CD14-positive monocyte (primary cell): ENCODE measurements around the gene CCBE1. TPM values are rescaled to one million over a fixed set of nuclear protein-coding genes. Genes with fewer than 3 reads are reported as not detected.

Source experiments
- DNase-seq, 3 donors: peaks; one replicate each; pipeline ENCODE4 v3.0.0-alpha.2; 2011 to 2022
- H2AFZ ChIP-seq: 2 replicates; pipeline ENCODE4 v1.6.0; 2012; ENCODE audit warnings: mild to moderate bottlenecking, low read depth, low read length, inconsistent platforms; ENCODE audit not compliant: insufficient read depth, poor library complexity, severe bottlenecking
- H3K27ac ChIP-seq, 2 donors: 1 replicate in 1 of 2; 2 replicates in 1 of 2; pipeline ENCODE4 v1.5.1; 2012 to 2013; ENCODE audit warnings: low read length in 2 of 2, control low read depth in 1 of 2, inconsistent platforms in 1 of 2, low read depth in 1 of 2, mild to moderate bottlenecking in 1 of 2
- H3K27me3 ChIP-seq, 2 donors: one replicate each; pipeline versions ENCODE4 v1.6.0 to v1.6.1; 2011 to 2013; ENCODE audit warnings: low read length in 2 of 2; ENCODE audit not compliant: control insufficient read depth in 2 of 2, insufficient read depth in 2 of 2
- H3K36me3 ChIP-seq, 2 donors: replicated peaks in 1 of 2; 1 replicate in 1 of 2; 2 replicates in 1 of 2; pipeline versions ENCODE4 v1.5.1 to v1.6.1; 2012 to 2013; ENCODE audit warnings: low read length in 2 of 2, control low read depth in 1 of 2, inconsistent platforms in 1 of 2, mild to moderate bottlenecking in 1 of 2; ENCODE audit not compliant: insufficient read depth in 2 of 2, control insufficient read depth in 1 of 2
- H3K4me1 ChIP-seq, 2 donors: 1 replicate in 1 of 2; 2 replicates in 1 of 2; pipeline versions ENCODE4 v1.5.1 to v1.6.1; 2012 to 2013; ENCODE audit warnings: low read length in 2 of 2, control low read depth in 1 of 2, inconsistent platforms in 1 of 2, mild to moderate bottlenecking in 1 of 2, moderate library complexity in 1 of 2; ENCODE audit not compliant: insufficient read depth in 2 of 2, control insufficient read depth in 1 of 2
- H3K4me2 ChIP-seq: replicated peaks from 2 replicates; pipeline ENCODE3; 2012; ENCODE audit warnings: low read length, moderate library complexity, mild to moderate bottlenecking; ENCODE audit not compliant: poor library complexity, severe bottlenecking; ENCODE audit errors: extremely low read depth
- H3K4me3 ChIP-seq, 3 experiments: fragments of 200-600 bp in 1 of 3; sonication (generic) in 1 of 3; replicated peaks in 1 of 3; 1 replicate in 2 of 3; 2 replicates in 1 of 3; pipeline ENCODE4 v1.5.1; 2011 to 2013; ENCODE audit warnings: low read length in 3 of 3, mild to moderate bottlenecking in 3 of 3, control low read depth in 2 of 3, low read depth in 2 of 3, inconsistent platforms in 1 of 3, moderate library complexity in 1 of 3
- H3K79me2 ChIP-seq: 2 replicates; pipeline ENCODE4 v1.6.0; 2012; ENCODE audit warnings: mild to moderate bottlenecking, control low read depth, inconsistent platforms, low read length, moderate library complexity; ENCODE audit not compliant: insufficient read depth
- H3K9ac ChIP-seq: 2 replicates; pipeline ENCODE4 v1.6.0; 2017; ENCODE audit warnings: low read length, mild to moderate bottlenecking; ENCODE audit not compliant: insufficient read depth, poor library complexity, severe bottlenecking
- H3K9me3 ChIP-seq, 2 donors: replicated peaks in 1 of 2; 1 replicate in 1 of 2; 2 replicates in 1 of 2; pipeline versions ENCODE4 v1.5.1 to v1.6.1; 2012 to 2013; ENCODE audit warnings: low read length in 2 of 2, control low read depth in 1 of 2; ENCODE audit not compliant: control insufficient read depth in 1 of 2, insufficient read depth in 1 of 2
- H4K20me1 ChIP-seq: 2 replicates; pipeline ENCODE4 v1.6.0; 2012; ENCODE audit warnings: mild to moderate bottlenecking, low read length, control low read depth, moderate library complexity; ENCODE audit not compliant: insufficient read depth
- H3K27ac Mint-ChIP-seq, 7 donors: one replicate each; pipeline ENCODE4 v1.8.0; 2020; ENCODE audit warnings: mild to moderate bottlenecking in 7 of 7, mixed read lengths in 7 of 7, moderate library complexity in 6 of 7, inconsistent platforms in 2 of 7
- H3K27me3 Mint-ChIP-seq, 3 donors: one replicate each; pipeline ENCODE4 v1.8.0; 2021 to 2022; ENCODE audit warnings: low read depth in 3 of 3, mild to moderate bottlenecking in 3 of 3, mixed read lengths in 3 of 3, moderate library complexity in 3 of 3, inconsistent platforms in 1 of 3
- H3K36me3 Mint-ChIP-seq, 2 donors: one replicate each; pipeline ENCODE4 v1.8.0; 2020; ENCODE audit warnings: mixed read lengths in 2 of 2, inconsistent platforms in 1 of 2, mild to moderate bottlenecking in 1 of 2
- H3K4me1 Mint-ChIP-seq: one replicate; pipeline ENCODE4 v1.8.0; 2020; ENCODE audit warnings: mild to moderate bottlenecking, mixed read lengths
- H3K4me3 Mint-ChIP-seq, 2 donors: one replicate each; pipeline ENCODE4 v1.8.0; 2020; ENCODE audit warnings: mild to moderate bottlenecking in 2 of 2, mixed read lengths in 2 of 2, moderate library complexity in 1 of 2
- H3K9me3 Mint-ChIP-seq, 7 donors: one replicate each; pipeline ENCODE4 v1.8.0; 2020 to 2022; ENCODE audit warnings: mixed read lengths in 7 of 7, mild to moderate bottlenecking in 6 of 7, moderate library complexity in 6 of 7, inconsistent platforms in 2 of 7
- WGBS: methylation state at CpG from one replicate; pipeline ENCODE4 v1.1.5; 2013; ENCODE audit warnings: missing lambda C conversion rate; ENCODE audit not compliant: insufficient coverage; 5-methylcytosine and 5-hydroxymethylcytosine counted together
- intact Hi-C, 2 donors: fragments of 100-400 bp; cut with micrococcal nuclease; formaldehyde crosslinking; loops; one replicate each; pipeline versions ENCODE4 v1.15.0 to v1.15.1; 2023
- polyA plus RNA-seq, 3 donors: library from polyadenylated mRNA; depleted of rRNA in 1 of 3; unstranded in 2 of 3; stranded (reverse) in 1 of 3; fragments of 300-500 nt in 2 of 3; fragments of >200 nt in 1 of 3; fragmentation: Illumina TruSeq in 2 of 3; gene quantifications; 1 replicate in 2 of 3; 2 replicates in 1 of 3; pipeline ENCODE4 v1.2.3, GENCODE V29; 2012 to 2021
- TF ChIP-seq, protein P1 (sequence below): fragments of 200-600 bp; IDR thresholded peaks from one replicate; pipeline ENCODE4 v1.8.0; 2022; ENCODE audit warnings: antibody characterized with exemption, mild to moderate bottlenecking

The CCBE1 gene
- polyA plus RNA-seq, 3 donors, result not detected

DNA sequence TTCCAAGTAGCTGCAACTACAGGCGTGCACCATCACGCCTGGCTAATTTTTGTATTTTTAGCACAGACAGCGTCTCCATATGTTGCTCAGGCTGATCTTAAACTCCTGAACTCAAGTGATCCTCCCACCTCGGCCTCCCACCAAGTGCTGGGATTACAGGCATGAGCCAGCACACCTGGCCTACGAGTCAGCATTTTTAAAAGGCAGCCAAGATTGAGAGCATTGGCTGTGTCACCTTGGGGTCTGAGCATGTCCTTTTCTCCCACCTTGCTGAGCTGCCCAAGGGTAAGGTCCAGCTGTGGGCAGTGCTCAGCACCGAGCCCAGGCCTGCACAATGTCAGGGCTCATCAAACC is 195.3 kb downstream of the CCBE1 start:
- TF ChIP-seq, protein P1, sequence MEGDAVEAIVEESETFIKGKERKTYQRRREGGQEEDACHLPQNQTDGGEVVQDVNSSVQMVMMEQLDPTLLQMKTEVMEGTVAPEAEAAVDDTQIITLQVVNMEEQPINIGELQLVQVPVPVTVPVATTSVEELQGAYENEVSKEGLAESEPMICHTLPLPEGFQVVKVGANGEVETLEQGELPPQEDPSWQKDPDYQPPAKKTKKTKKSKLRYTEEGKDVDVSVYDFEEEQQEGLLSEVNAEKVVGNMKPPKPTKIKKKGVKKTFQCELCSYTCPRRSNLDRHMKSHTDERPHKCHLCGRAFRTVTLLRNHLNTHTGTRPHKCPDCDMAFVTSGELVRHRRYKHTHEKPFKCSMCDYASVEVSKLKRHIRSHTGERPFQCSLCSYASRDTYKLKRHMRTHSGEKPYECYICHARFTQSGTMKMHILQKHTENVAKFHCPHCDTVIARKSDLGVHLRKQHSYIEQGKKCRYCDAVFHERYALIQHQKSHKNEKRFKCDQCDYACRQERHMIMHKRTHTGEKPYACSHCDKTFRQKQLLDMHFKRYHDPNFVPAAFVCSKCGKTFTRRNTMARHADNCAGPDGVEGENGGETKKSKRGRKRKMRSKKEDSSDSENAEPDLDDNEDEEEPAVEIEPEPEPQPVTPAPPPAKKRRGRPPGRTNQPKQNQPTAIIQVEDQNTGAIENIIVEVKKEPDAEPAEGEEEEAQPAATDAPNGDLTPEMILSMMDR, result no peak
- H3K9me3 Mint-ChIP-seq, result peaks cover 0 to 10% (median 5%) of the 10 kb centered on the region in 7 donors
- H3K4me2 ChIP-seq, result no peak overlapping the region
- no peaks in the 10 kb centered on the region for H3K36me3 ChIP-seq
- no peaks in the 10 kb centered on the region for H3K4me1 Mint-ChIP-seq
- H3K36me3 Mint-ChIP-seq, result no peaks in the 10 kb centered on the region
- no peak overlapping the region for H3K4me3 Mint-ChIP-seq
- no peak overlapping the region for H2AFZ ChIP-seq
- WGBS, result 95% methylated on average over 6 of the region's 6 CpGs
- H3K27me3 Mint-ChIP-seq, result peaks cover 2 to 6% (median 2%) of the 10 kb centered on the region in 3 donors
- no peak overlapping the region for H3K27ac Mint-ChIP-seq
- H3K9me3 ChIP-seq, result peaks cover 0 to 11% of the 10 kb centered on the region in 2 donors
- H3K79me2 ChIP-seq, result no peaks in the 10 kb centered on the region
- no peaks in the 10 kb centered on the region for H3K27me3 ChIP-seq
- DNase-seq, result no peak
- H4K20me1 ChIP-seq, result no peaks in the 10 kb centered on the region
- intact Hi-C loops, result no loop called here
- H3K4me3 ChIP-seq, result no peak overlapping the region
- no peak overlapping the region for H3K9ac ChIP-seq
- no peaks in the 10 kb centered on the region for H3K4me1 ChIP-seq
- no peak overlapping the region for H3K27ac ChIP-seq

DNA sequence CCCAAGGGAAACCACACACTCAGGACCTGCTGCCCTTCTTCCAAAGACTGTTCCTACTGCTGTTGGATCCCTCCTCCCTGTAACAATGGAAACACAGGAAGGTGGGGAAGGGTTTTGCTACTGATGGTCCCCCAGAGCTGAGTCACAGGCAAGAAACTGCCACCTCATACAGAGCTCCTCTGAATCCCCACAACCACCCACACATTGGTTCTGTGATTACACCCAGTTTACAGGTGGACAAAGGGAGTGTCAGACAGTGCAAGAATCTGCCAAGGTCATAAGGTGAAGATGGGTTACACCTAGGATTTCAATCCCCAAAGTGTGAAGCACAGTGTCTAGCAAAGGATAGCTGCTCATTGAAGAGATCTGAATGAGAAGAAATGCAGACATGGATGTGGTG is 196.5 kb downstream of the CCBE1 start:
- no peak overlapping the region for H3K4me3 Mint-ChIP-seq
- H3K27ac ChIP-seq, result no peak overlapping the region
- H3K4me2 ChIP-seq, result no peak overlapping the region
- H3K36me3 Mint-ChIP-seq, result no peaks in the 10 kb centered on the region
- H3K27me3 Mint-ChIP-seq, result peaks cover 1 to 3% (median 2%) of the 10 kb centered on the region in 3 donors
- H3K27ac Mint-ChIP-seq, result no peak overlapping the region
- no peak for DNase-seq
- TF ChIP-seq, protein P1, result no peak
- peaks cover 0 to 11% of the 10 kb centered on the region in 2 donors for H3K9me3 ChIP-seq
- H3K4me3 ChIP-seq, result no peak overlapping the region
- no peaks in the 10 kb centered on the region for H3K4me1 ChIP-seq
- H3K27me3 ChIP-seq, result no peaks in the 10 kb centered on the region
- peaks cover 0 to 6% (median 4%) of the 10 kb centered on the region in 7 donors for H3K9me3 Mint-ChIP-seq
- H3K4me1 Mint-ChIP-seq, result no peaks in the 10 kb centered on the region
- H3K36me3 ChIP-seq, result no peaks in the 10 kb centered on the region
- no peaks in the 10 kb centered on the region for H3K79me2 ChIP-seq
- no peaks in the 10 kb centered on the region for H4K20me1 ChIP-seq
- H2AFZ ChIP-seq, result no peak overlapping the region
- intact Hi-C loops, result no loop called here
- H3K9ac ChIP-seq, result no peak overlapping the region
